Middle frontal gyrus (tissue), 1 donor: ENCODE results near the gene L3MBTL1.

Experiments
- DNase-seq: peaks from one replicate; pipeline ENCODE4 v3.0.0-alpha.2; 2015; ENCODE audit warnings: low spot score; ENCODE audit errors: extremely low spot score

The L3MBTL1 gene

GRCh38 chr20:43535370-43536004 lies 28.0 kb downstream of the L3MBTL1 start:
- no peak for DNase-seq

DNA sequence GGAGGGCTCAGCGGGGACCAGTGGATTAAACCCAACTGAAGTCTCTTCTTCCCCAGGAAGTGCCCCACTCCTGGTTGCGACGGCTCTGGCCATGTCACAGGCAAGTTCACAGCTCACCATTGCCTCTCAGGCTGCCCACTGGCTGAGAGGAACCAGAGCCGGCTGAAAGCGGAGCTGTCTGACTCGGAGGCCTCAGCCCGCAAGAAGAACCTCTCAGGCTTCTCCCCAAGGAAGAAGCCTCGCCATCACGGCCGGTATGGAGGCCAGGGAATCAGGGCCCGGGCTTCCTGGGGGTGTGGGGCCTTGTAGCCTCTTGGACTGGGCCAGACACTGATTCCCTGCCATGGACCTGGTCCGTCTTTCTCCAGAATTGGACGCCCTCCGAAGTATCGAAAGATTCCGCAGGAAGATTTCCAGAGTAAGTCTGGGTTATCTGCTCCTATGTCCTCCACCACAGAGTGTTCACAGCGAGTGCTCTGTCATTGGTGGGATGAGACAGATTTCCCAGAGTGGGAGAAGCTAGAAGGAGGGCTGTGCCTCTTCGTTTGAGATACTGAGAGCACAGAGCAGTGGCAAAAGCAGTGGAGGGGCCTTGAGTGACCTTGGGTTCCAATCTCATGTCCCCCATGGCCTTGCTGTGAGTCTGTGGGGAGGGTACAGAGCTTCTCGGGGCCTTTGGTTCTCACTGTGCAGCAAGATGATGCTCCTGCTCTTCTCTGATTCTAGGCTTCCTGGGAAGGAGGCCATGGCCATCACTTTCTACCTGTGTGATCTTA lies 28.7 kb downstream of the L3MBTL1 start:
- no peak for DNase-seq

GRCh38 chr20:43536817-43537440 lies 29.4 kb downstream of the L3MBTL1 start:
- no peak for DNase-seq

DNA sequence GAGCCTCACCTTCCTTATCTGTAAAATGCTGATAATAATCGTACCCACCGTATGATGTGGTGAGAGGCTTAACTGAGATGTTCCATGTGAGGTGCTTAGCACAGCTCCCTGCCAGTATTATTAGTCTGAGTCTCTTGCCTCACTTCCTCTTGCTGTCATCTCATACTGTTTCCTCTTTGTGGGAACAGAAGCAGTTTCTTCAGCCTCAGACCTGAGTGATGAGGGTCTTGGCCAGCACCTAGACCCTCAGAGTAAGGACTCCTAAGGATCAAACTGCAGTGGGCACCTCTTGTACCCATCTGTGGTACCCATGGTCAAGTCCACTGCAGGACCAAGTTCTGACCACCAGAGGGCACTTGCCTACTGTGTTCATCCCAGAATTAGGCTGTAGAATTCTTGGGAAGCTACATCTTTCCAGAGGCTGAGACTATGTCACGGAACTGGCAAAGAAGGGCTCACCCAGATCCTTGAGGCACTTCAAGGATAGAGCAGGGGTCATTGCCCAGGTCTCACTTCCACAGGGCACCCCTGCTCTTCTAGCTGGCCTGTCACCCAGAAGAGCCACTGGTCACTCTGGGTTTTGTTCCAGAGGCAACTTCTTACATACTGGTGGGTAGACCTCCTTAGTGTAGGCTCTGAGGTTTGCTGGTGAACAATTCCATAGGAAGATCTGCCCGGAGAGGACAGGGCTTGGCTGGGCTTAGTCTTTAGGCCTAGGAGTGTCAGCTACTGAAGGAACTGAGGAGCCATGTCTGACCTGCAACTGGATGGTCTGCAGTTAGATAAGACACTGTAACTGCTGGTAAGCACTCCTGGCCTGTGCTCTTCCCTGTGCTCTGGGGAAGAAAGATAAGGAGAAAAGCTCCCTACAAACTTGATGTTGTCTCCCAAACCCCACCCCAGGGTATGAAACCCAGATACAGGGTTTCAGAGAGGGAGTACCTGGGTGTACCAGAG lies 30.7 kb downstream of the L3MBTL1 start:
- DNase-seq, result peak; percentile 50

DNA sequence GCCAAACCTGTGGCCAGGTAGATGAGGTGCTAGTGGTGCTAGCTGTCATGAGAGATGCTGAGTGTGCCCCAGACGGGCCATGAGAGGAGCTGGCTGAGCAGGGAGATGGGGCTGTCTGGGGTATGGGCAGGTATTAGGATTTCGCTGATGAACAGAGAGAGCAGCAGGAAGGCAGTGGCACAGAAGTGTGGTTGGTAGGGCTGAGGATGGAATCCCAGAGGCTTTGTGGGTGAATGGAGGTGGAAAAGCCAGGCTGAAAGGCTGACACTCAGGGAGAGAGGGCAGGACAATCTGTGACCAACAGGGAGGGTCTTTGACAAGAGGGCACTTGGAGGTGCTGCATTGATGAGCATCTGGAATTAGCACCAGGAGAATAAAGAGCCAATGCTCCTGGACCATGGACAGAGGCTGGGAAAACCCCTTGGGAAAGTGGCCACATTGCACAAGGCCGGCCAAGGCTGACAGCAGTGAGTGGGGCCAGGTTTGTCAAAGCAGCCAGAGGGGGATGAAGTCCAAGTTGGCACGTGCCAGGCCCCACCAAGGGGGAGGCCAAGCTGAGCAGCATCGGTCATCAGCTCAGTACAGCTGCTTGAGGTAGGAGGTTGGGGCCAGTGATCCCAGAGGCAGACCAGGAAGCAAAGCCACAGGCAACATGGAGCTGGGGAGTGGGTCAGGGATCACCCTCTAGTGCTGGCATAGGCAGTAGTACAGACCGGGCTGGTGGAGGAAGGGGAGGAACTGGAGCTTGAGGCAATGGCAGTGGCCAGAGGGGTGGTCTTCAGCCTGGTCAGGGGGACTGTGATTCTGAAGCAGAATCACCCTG lies 31.6 kb downstream of the L3MBTL1 start:
- no peak for DNase-seq

DNA sequence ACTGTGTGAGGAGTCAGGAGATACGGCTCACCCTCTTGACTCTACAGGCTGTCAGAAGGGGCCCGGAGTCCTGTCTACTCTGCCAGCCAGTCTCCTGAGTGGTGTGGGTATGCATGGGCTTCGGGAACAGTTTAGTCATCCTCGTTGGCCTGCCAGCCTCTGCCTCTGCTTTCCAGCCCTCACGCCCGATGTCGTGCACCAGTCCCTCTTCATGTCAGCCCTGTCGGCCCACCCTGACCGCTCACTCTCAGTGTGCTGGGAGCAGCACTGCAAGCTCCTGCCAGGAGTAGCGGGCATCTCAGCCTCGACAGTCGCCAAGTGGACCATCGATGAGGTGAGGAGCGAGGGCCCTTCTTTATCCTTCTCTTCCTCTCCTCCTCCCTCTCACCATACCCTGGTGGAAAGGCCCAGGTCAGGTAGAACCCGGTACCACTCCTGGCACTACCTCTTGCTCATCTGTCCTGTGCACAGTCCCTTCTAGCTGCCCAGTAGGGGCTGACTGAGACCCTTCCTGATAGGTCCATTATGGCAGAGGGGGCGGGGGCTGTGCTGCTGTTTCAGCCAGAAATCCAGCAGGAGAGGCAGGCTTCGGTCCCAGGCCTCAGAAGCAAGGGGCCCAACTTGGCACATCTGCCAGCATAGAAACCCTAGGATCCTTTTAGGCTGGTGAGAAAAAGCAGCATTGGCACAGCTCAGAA lies 32.6 kb downstream of the L3MBTL1 start:
- DNase-seq, result no peak

- no peak for DNase-seq
These were observed 33.2 kb downstream of the L3MBTL1 start for GRCh38 chr20:43540673-43541060.

DNA sequence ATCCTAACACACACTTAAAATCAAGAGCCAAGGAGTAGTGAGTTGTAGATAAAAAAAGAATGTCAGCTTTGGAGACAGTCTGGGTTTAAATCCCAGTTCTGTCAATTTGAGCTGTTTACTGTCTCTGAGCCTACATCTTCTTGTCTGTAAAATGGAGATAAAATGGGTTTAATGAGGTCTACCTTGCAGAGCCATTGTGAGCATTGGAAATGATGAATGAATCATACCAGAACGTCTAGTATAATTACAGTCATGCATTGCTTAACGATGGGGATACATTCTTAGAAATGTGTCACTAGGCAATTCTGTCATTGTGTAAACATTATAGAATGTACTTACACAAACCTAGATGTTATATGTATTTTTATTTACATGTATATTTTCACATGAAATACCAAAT lies 33.7 kb downstream of the L3MBTL1 start:
- no peak for DNase-seq

DNA sequence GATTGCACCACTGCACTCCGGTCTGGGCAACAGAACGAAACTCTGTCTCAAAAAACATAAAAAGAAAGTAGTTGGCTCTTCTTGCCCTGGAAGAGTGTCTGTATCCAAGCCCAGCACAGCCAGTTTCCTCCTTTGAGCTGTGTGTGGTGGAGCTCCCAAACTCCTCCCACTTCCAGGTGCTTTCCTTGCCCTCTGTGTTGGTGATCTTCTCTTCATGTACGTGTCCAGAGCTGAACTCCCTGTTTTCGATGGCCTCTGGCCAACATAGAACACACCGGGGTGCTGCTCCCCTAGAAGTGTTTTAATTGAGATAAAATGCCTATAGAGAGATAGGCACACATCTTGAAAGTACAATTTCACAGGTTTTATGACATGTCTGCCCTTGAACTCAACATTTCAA lies 34.7 kb downstream of the L3MBTL1 start:
- DNase-seq, result no peak

- no peak for DNase-seq
These were observed 35.2 kb downstream of the L3MBTL1 start for GRCh38 chr20:43542674-43543073.

DNA sequence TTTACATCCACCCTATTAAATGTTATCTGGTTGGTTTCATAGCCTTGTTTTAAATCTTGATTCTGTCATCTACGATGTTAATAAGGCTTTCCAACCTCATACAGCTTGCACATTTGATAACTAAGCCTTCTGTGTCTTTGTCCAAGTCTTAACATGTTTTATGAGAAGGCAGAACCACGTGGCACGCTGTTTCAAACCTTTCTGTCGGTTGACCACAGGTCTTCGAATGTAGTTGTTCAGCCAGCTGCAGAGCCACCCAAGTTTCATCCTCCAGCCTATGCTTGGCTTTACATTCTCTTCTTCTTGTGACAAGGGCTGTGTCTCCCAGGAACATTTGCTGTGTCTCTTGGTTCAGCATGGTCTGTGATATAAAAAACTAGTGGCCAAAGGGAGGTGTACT lies 35.6 kb downstream of the L3MBTL1 start:
- DNase-seq, result no peak

- DNase-seq, result no peak
These were observed 37.0 kb downstream of the L3MBTL1 start for GRCh38 chr20:43544501-43544900.

DNA sequence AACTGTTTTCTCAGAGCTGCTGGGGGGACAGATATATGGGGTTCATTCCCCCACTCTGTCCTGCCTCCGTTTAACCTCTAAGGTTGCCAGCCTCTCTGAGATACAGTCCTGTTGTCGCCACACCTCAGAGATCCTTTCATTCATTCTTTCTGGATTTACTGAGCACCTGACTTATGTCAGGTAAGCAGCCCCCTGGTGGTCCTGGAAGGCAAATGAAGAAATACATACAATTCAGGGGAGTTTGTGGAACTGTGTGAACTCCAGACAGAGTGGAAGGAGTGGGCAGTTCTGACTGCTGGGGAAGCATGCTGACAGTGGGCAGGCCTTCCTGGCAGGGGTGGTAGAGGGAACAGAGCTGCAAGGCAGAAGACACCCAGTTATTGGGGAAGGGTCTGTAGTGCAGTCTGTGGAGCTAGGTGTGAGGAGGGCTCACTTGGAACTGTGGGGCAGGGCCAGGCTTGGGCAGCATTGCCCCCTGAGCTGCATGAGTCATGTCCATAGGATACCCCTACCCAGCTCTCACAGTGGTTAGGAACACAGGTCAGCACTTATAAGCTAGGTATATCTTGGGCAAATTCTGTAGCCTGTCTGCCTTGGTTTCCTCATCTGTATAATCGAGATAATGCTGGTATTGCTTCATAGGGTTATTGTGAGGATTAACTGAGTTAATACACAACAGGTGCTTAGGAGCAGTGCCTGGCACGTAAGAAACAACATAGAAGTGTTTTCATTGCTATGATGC lies 38.5 kb downstream of the L3MBTL1 start:
- no peak for DNase-seq

DNA sequence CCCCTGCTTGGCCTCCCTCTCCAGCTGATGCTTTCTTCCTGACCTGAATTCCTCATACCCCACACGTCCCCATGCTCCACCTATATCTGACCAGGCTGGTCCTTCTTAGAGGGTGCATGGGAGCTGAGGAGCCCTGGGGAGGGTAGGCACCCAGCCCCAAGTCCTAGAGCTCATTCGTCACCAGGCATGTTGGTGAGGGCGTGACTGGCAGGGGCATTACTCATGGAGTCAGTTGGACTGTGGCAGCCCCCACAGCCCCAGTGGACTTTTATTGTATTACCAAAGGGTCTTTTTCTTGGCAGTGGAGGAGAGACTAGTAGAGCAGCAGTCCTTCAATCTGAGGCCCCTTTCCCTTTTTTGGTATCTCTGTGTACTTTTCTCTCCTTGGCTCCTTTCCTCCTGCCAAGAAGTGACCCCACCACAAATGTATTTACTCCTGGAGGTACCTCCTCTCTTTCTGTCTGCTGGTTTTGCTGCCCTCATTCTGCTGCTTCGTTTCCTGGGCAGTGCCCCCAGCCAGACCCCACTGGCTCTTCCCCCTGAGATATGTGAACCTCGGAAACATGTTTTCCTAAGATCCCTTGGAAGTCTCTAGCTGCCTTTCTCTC lies 40.9 kb downstream of the L3MBTL1 start:
- DNase-seq, result no peak

DNA sequence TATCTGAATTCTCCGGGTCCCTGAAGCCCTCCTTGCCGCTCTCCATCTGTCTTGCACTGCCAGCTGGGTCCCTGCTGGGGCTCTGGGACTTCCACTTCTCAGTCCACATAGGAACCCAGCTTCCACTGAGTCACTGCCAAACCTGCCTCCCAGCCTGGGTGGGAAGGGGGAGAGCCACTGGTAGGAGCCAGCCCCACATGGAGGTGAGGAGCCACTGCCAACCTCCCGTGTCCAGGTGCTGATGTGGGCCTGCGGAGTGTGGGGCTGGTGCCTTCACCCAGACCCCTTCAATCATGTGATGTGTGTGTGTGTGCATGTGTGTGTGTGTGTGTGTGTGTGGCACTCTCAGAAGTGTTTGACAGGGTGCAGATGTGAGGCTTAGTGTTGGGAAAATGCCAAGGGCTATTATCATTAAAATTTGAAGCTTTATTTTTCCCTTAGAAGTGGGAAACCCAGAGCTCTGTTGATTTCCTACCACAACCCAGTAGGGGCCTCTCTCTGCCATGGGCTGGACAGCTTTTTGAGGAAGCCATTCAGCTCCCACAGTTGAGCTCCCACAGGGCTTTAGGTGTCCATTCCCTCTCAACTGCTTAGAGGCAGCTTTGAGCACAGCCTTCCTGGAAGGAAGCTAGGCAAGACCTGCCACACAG lies 42.0 kb downstream of the L3MBTL1 start:
- DNase-seq, result no peak

DNA sequence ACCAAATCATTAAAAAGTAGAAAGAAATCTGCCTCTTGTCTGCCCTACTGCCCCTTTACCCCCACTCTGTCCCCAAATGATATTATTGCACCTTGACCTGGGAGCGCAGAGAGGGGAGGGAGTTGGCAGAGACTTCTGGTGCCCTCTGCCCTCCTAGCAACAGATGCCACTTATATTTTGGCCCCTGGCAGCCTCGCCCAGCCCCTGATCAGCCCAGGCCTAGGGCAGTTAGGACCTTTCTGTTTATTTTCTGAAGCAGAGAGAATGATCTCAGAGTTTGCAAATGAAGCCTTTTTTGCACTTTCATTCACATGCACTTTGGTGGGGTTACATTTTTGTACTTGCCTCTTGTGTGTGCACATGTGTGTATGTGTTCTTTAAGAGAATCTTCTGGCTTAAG lies 43.0 kb downstream of the L3MBTL1 start:
- no peak for DNase-seq

GRCh38 chr20:43554369-43554768 lies 46.9 kb downstream of the L3MBTL1 start:
- DNase-seq, result no peak

DNA sequence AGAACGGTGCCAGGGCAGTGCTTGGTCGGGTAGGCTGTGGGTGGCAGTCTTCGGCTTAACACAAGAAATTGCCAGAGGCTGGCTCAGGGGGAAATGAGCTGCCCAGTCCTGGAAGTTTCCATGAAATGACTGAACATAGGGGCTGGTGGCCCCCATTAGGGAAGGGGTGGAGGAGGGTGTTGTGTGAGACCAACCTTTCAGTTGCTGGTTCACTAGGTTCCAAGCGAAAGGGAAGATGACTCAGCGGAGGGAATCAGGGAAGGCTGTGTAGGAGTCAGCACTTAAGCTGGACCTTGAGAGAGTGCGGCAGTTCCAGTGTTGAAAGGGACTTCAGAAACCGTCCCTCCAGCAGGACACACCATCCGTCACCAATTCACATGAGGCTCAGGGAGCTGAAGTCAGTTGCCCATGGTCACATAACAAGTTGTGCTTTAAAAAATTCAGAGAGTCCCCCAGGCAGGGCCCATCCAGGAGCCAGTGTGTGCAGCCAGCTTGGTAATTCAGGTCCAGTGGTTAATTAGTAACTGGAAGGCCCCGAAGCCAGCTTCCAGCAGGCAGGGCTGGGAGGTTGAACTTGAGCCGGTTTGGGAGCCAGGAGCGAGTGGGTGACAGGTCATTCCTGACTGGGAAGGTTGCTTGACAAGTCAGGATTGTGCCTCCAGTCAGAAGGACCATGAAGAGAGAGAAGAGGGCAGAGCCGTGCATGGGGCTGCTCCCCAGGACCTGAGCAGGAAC lies 51.1 kb downstream of the L3MBTL1 start, which contains the start of gene SGK2:
TSS of gene SGK2 (plus strand) at position 616 of the 735 bp plus-strand sequence. CDS start 7,469 bp downstream, outside the sequence.
- DNase-seq, result no peak
